NB4 (cell line): Measurements from ENCODE around the gene CASZ1.

Source experiments
- DNase-seq: peaks from one replicate; pipeline ENCODE4 v3.0.0; 2010; ENCODE audit warnings: low read depth
- H3K4me3 ChIP-seq: one replicate; pipeline ENCODE4 v1.5.1; 2011; ENCODE audit warnings: mild to moderate bottlenecking, low read depth, low read length, moderate library complexity
- MAX ChIP-seq: IDR thresholded peaks from 2 replicates; pipeline ENCODE4 v1.6.1; 2011; ENCODE audit warnings: low read depth, low read length
- MYC ChIP-seq: IDR thresholded peaks from 2 replicates; pipeline ENCODE4 v1.6.1; 2011; ENCODE audit warnings: low read depth, low read length
- POLR2A ChIP-seq: IDR thresholded peaks from 2 replicates; pipeline ENCODE4 v1.6.1; 2011; ENCODE audit warnings: mild to moderate bottlenecking; ENCODE audit not compliant: insufficient read length; ENCODE audit errors: extremely low read depth
- TF ChIP-seq, protein P1 (sequence below): IDR thresholded peaks from one replicate; pipeline ENCODE4 v1.5.1; 2012; ENCODE audit warnings: low read depth, low read length

CASZ1 gene

GRCh38 chr1:10775763-10776162 is 20.7 kb downstream of the CASZ1 start:
- DNase-seq = no peak
- no peak for TF ChIP-seq MAX
- TF ChIP-seq MYC = no peak
- no peak for TF ChIP-seq POLR2A
- TF ChIP-seq, protein P1, sequence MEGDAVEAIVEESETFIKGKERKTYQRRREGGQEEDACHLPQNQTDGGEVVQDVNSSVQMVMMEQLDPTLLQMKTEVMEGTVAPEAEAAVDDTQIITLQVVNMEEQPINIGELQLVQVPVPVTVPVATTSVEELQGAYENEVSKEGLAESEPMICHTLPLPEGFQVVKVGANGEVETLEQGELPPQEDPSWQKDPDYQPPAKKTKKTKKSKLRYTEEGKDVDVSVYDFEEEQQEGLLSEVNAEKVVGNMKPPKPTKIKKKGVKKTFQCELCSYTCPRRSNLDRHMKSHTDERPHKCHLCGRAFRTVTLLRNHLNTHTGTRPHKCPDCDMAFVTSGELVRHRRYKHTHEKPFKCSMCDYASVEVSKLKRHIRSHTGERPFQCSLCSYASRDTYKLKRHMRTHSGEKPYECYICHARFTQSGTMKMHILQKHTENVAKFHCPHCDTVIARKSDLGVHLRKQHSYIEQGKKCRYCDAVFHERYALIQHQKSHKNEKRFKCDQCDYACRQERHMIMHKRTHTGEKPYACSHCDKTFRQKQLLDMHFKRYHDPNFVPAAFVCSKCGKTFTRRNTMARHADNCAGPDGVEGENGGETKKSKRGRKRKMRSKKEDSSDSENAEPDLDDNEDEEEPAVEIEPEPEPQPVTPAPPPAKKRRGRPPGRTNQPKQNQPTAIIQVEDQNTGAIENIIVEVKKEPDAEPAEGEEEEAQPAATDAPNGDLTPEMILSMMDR = no peak
- H3K4me3 ChIP-seq = no peak overlapping the region

- no peak for DNase-seq
- no peak overlapping the region for H3K4me3 ChIP-seq
- TF ChIP-seq, protein P1 = no peak
- TF ChIP-seq POLR2A (no peak), MAX (no peak), MYC (no peak)
These were observed 21.7 kb downstream of the CASZ1 start for GRCh38 chr1:10774615-10775310.

DNA sequence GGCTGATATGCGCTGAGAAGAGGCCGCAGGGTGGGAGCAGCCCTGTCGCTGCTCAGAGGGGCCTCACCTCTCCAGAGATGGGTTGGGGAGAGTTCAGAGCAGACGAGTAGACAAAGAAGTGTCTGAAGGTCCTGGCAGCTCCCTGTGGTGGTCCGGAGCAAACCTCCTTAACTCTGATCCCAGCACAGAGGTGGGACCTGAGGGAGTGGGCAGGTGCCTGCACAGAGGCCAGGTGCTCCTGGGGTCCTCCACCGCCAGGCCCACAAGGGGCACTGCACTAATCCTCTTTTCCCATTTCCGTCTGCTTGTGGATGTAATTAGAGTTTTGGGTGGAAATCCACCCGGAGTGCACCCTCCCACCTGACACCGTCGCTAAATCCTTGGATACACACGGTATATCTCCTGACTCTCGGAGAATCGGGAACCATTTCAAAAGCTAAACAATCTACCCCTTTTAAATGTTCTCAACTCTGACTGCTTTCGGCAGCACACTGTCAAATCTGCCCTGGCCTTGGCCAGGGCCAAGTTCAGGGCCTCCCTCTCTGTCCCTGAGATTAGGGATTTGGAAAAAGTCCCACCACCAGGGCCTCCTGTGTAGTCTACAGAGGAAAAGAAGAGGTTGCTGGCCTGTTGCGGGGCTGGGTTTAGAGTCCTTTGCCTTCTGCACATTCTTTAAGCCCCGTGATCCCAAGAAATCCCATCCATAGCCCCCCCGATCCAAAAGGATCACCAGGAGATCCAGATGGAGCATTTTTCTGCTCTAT is 22.4 kb downstream of the CASZ1 start:
- TF ChIP-seq, protein P1 = no peak
- TF ChIP-seq POLR2A (no peak), MAX (no peak), MYC (no peak)
- H3K4me3 ChIP-seq = no peak overlapping the region
- no peak for DNase-seq

GRCh38 chr1:10773376-10773775 is 23.1 kb downstream of the CASZ1 start:
- no peak overlapping the region for H3K4me3 ChIP-seq
- no peak for DNase-seq
- TF ChIP-seq MAX (no peak), MYC (no peak), POLR2A (no peak)
- TF ChIP-seq, protein P1 = no peak

GRCh38 chr1:10772711-10773110 is 23.7 kb downstream of the CASZ1 start:
- no peak for TF ChIP-seq POLR2A
- no peak for TF ChIP-seq MAX
- TF ChIP-seq MYC = no peak
- TF ChIP-seq, protein P1 = no peak
- DNase-seq = no peak

More at GRCh38 chr1:10772711-10773110, 23.7 kb downstream of the CASZ1 start:
- H3K4me3 ChIP-seq = no peak overlapping the region
